KOPT-K1 (cell line): ENCODE results near the gene ZNF621.

Experiments used
- H3K27ac ChIP-seq: fragments of 200-600 bp; sonication (generic); 2 replicates; pipeline ENCODE4 v1.5.1; 2016; ENCODE audit warnings: antibody characterized with exemption, mild to moderate bottlenecking, low read depth, low read length; ENCODE audit not compliant: poor library complexity, severe bottlenecking
- H3K36me3 ChIP-seq: fragments of 200-600 bp; sonication (generic); 2 replicates; pipeline ENCODE4 v1.5.1; 2017; ENCODE audit warnings: antibody characterized with exemption, mild to moderate bottlenecking, low read length, moderate library complexity; ENCODE audit not compliant: insufficient read depth
- H3K9me3 ChIP-seq: fragments of 200-600 bp; sonication (generic); 2 replicates; pipeline ENCODE4 v1.5.1; 2017; ENCODE audit warnings: antibody characterized with exemption, low read length, mild to moderate bottlenecking; ENCODE audit not compliant: insufficient read depth, poor library complexity, severe bottlenecking

ZNF621 gene

GRCh38 chr3:40524568-40525285 is at the start of gene ZNF621:
Gene ZNF621, plus strand, starts transcription at chr3:40524960. Its CDS starts 881 bp downstream, at chr3:40525841.
- Histone ChIP-seq H3K9me3 (no peaks in the 10 kb centered on the region), H3K36me3 (no peaks in the 10 kb centered on the region), H3K27ac (peak within 1 kb of the TSS; percentile 55)

GRCh38 chr3:40476478-40477470 is 48.0 kb upstream of the ZNF621 start, which contains the start of gene ZNF619:
Gene ZNF619, plus strand, starts transcription at chr3:40477122. Its CDS starts 858 bp downstream, at chr3:40477980.
- no peaks in the 10 kb centered on the region for H3K36me3 ChIP-seq
- H3K9me3 ChIP-seq, result no peaks in the 10 kb centered on the region
- H3K27ac ChIP-seq, result no peak within 1 kb of the TSS

GRCh38 chr3:40477666-40478065 is 47.1 kb upstream of the ZNF621 start:
- Histone ChIP-seq H3K36me3 (no peaks in the 10 kb centered on the region), H3K27ac (no peak overlapping the region), H3K9me3 (no peaks in the 10 kb centered on the region)

- H3K36me3 ChIP-seq, result no peaks in the 10 kb centered on the region
- peaks cover 23% of the 10 kb centered on the region for H3K9me3 ChIP-seq
These were observed 37.6 kb upstream of the ZNF621 start for GRCh38 chr3:40487172-40487571.

GRCh38 chr3:40490916-40491315 is 33.8 kb upstream of the ZNF621 start:
- no peaks in the 10 kb centered on the region for H3K36me3 ChIP-seq
- peaks cover 23% of the 10 kb centered on the region for H3K9me3 ChIP-seq
- H3K27ac ChIP-seq, result no peak overlapping the region

More at GRCh38 chr3:40487172-40487571, 37.6 kb upstream of the ZNF621 start:
- no peak overlapping the region for H3K27ac ChIP-seq

GRCh38 chr3:40494698-40495097 is 30.1 kb upstream of the ZNF621 start:
- Histone ChIP-seq H3K9me3 (no peaks in the 10 kb centered on the region), H3K36me3 (no peaks in the 10 kb centered on the region)

GRCh38 chr3:40497288-40497687 is 27.5 kb upstream of the ZNF621 start:
- no peak overlapping the region for H3K27ac ChIP-seq
- no peaks in the 10 kb centered on the region for H3K36me3 ChIP-seq
- H3K9me3 ChIP-seq, result no peaks in the 10 kb centered on the region

More at GRCh38 chr3:40494698-40495097, 30.1 kb upstream of the ZNF621 start:
- no peak overlapping the region for H3K27ac ChIP-seq

GRCh38 chr3:40499952-40500351 is 24.8 kb upstream of the ZNF621 start:
- Histone ChIP-seq H3K36me3 (no peaks in the 10 kb centered on the region), H3K9me3 (no peaks in the 10 kb centered on the region), H3K27ac (no peak overlapping the region)

- Histone ChIP-seq H3K36me3 (no peaks in the 10 kb centered on the region), H3K27ac (no peak overlapping the region), H3K9me3 (no peaks in the 10 kb centered on the region)
These were observed 22.7 kb upstream of the ZNF621 start for GRCh38 chr3:40502034-40502433.

GRCh38 chr3:40504636-40505430 is 19.9 kb upstream of the ZNF621 start:
- Histone ChIP-seq H3K27ac (no peak overlapping the region), H3K9me3 (no peaks in the 10 kb centered on the region), H3K36me3 (no peaks in the 10 kb centered on the region)

- Histone ChIP-seq H3K36me3 (no peaks in the 10 kb centered on the region), H3K27ac (no peak within 1 kb of the TSS), H3K9me3 (no peaks in the 10 kb centered on the region)
These were observed 18.9 kb upstream of the ZNF621 start, which contains the start of gene ZNF620 for GRCh38 chr3:40505599-40506462. Gene ZNF620, plus strand, starts transcription at chr3:40506039. Its CDS starts 314 bp downstream, at chr3:40506353.

GRCh38 chr3:40511031-40511718 is 13.6 kb upstream of the ZNF621 start:
- H3K36me3 ChIP-seq, result no peaks in the 10 kb centered on the region

GRCh38 chr3:40516201-40516600 is 8.6 kb upstream of the ZNF621 start:
- Histone ChIP-seq H3K9me3 (no peaks in the 10 kb centered on the region), H3K27ac (no peak overlapping the region), H3K36me3 (no peaks in the 10 kb centered on the region)

More at GRCh38 chr3:40511031-40511718, 13.6 kb upstream of the ZNF621 start:
- no peak overlapping the region for H3K27ac ChIP-seq
- H3K9me3 ChIP-seq, result no peaks in the 10 kb centered on the region
